ENCODE measurements around the gene CTR9. TPM values are rescaled to one million over a fixed set of nuclear protein-coding genes. Genes with fewer than 3 reads are reported as not detected.

Gene CTR9
- total and polyA plus RNA-seq, 2 experiments from 2014 or later = 29.0 to 32.7 TPM

DNA sequence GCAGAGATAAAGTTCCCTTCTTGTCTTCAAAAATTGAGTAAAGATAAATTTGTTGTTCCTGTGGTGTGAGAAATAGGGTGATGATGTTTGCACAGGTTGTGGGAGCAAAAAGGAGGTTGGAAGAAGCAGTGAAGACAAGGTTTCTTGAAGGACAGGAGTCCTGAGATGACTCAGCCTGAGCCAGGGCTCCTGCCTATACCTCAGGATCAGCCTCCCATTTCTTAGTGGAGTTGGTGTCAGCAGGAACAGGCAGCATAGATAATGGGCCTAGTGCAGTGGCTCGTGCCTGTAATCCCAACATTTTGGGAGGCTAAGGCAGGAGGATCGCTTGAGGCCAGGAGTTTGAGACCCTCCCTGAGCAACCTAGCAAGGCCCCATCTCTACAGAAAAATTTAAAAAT is 29.0 kb downstream of the CTR9 start:
- no peaks in the 10 kb centered on the region; the same call in 1 of the 2 replicates for H4K20me1 ChIP-seq (replicated peaks; ENCODE audit: insufficient read depth)
- H3K4me1 ChIP-seq (ENCODE audit: insufficient read depth) = no peaks in the 10 kb centered on the region
- H3K27ac Mint-ChIP-seq = no peak overlapping the region
- H3K4me3 Mint-ChIP-seq = no peak overlapping the region
- H3K9me2 ChIP-seq (ENCODE audit: insufficient read depth) = no peaks in the 10 kb centered on the region
- peaks cover 30% of the 10 kb centered on the region for H3K36me3 Mint-ChIP-seq (ENCODE audit: low read depth)
- no peaks in the 10 kb centered on the region for H3F3A ChIP-seq (replicated peaks; ENCODE audit: low read depth)
- H3K27me3 ChIP-seq (ENCODE audit: insufficient read depth) = no peaks in the 10 kb centered on the region
- no peaks in the 10 kb centered on the region for H3K79me2 ChIP-seq (replicated peaks; ENCODE audit: insufficient read depth)
- H3K4me1 Mint-ChIP-seq = peaks cover 7% of the 10 kb centered on the region
- H2AFZ ChIP-seq = no peak overlapping the region
- DNase-seq (ENCODE audit: low spot score) (no peak), ATAC-seq (no peak)
- TF ChIP-seq EZH2phosphoT487 (IDR thresholded peaks at IDR 0.05; ENCODE audit: unreplicated experiment) (no peak), ZNF331 (CRISPR knock-in tag; IDR thresholded peaks at IDR 0.05; ENCODE audit: low read depth) (no peak), STAT1 (IDR thresholded peaks at IDR 0.05; ENCODE audit: unreplicated experiment) (no peak), EZH2 (IDR thresholded peaks at IDR 0.05; ENCODE audit: low read depth, unreplicated experiment) (no peak), ZNF114 (CRISPR knock-in tag; IDR thresholded peaks at IDR 0.05) (no peak)
- TF ChIP-seq, protein P1, sequence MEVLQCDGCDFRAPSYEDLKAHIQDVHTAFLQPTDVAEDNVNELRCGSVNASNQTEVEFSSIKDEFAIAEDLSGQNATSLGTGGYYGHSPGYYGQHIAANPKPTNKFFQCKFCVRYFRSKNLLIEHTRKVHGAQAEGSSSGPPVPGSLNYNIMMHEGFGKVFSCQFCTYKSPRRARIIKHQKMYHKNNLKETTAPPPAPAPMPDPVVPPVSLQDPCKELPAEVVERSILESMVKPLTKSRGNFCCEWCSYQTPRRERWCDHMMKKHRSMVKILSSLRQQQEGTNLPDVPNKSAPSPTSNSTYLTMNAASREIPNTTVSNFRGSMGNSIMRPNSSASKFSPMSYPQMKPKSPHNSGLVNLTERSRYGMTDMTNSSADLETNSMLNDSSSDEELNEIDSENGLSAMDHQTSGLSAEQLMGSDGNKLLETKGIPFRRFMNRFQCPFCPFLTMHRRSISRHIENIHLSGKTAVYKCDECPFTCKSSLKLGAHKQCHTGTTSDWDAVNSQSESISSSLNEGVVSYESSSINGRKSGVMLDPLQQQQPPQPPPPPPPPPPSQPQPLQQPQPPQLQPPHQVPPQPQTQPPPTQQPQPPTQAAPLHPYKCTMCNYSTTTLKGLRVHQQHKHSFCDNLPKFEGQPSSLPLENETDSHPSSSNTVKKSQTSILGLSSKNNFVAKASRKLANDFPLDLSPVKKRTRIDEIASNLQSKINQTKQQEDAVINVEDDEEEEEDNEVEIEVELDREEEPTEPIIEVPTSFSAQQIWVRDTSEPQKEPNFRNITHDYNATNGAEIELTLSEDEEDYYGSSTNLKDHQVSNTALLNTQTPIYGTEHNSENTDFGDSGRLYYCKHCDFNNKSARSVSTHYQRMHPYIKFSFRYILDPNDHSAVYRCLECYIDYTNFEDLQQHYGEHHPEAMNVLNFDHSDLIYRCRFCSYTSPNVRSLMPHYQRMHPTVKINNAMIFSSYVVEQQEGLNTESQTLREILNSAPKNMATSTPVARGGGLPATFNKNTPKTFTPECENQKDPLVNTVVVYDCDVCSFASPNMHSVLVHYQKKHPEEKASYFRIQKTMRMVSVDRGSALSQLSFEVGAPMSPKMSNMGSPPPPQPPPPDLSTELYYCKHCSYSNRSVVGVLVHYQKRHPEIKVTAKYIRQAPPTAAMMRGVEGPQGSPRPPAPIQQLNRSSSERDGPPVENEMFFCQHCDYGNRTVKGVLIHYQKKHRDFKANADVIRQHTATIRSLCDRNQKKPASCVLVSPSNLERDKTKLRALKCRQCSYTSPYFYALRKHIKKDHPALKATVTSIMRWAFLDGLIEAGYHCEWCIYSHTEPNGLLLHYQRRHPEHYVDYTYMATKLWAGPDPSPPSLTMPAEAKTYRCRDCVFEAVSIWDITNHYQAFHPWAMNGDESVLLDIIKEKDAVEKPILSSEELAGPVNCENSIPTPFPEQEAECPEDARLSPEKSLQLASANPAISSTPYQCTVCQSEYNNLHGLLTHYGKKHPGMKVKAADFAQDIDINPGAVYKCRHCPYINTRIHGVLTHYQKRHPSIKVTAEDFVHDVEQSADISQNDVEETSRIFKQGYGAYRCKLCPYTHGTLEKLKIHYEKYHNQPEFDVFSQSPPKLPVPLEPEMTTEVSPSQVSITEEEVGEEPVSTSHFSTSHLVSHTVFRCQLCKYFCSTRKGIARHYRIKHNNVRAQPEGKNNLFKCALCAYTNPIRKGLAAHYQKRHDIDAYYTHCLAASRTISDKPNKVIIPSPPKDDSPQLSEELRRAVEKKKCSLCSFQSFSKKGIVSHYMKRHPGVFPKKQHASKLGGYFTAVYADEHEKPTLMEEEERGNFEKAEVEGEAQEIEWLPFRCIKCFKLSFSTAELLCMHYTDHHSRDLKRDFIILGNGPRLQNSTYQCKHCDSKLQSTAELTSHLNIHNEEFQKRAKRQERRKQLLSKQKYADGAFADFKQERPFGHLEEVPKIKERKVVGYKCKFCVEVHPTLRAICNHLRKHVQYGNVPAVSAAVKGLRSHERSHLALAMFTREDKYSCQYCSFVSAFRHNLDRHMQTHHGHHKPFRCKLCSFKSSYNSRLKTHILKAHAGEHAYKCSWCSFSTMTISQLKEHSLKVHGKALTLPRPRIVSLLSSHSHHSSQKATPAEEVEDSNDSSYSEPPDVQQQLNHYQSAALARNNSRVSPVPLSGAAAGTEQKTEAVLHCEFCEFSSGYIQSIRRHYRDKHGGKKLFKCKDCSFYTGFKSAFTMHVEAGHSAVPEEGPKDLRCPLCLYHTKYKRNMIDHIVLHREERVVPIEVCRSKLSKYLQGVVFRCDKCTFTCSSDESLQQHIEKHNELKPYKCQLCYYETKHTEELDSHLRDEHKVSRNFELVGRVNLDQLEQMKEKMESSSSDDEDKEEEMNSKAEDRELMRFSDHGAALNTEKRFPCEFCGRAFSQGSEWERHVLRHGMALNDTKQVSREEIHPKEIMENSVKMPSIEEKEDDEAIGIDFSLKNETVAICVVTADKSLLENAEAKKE (CRISPR knock-in tag; IDR thresholded peaks at IDR 0.05) = no peak
- TF ChIP-seq, protein P2, sequence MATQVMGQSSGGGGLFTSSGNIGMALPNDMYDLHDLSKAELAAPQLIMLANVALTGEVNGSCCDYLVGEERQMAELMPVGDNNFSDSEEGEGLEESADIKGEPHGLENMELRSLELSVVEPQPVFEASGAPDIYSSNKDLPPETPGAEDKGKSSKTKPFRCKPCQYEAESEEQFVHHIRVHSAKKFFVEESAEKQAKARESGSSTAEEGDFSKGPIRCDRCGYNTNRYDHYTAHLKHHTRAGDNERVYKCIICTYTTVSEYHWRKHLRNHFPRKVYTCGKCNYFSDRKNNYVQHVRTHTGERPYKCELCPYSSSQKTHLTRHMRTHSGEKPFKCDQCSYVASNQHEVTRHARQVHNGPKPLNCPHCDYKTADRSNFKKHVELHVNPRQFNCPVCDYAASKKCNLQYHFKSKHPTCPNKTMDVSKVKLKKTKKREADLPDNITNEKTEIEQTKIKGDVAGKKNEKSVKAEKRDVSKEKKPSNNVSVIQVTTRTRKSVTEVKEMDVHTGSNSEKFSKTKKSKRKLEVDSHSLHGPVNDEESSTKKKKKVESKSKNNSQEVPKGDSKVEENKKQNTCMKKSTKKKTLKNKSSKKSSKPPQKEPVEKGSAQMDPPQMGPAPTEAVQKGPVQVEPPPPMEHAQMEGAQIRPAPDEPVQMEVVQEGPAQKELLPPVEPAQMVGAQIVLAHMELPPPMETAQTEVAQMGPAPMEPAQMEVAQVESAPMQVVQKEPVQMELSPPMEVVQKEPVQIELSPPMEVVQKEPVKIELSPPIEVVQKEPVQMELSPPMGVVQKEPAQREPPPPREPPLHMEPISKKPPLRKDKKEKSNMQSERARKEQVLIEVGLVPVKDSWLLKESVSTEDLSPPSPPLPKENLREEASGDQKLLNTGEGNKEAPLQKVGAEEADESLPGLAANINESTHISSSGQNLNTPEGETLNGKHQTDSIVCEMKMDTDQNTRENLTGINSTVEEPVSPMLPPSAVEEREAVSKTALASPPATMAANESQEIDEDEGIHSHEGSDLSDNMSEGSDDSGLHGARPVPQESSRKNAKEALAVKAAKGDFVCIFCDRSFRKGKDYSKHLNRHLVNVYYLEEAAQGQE (IDR thresholded peaks at IDR 0.05; ENCODE audit: unreplicated experiment) = no peak
- H3K36me3 ChIP-seq (ENCODE audit: insufficient read depth) = peaks cover 7% of the 10 kb centered on the region
- no peaks in the 10 kb centered on the region for H3K27me3 Mint-ChIP-seq (ENCODE audit: insufficient read depth, low read depth, poor library complexity)
- H3K27ac ChIP-seq (ENCODE audit: low read depth) = no peak overlapping the region
- H3K9me3 Mint-ChIP-seq = no peaks in the 10 kb centered on the region
- no peak overlapping the region for H3K4me3 ChIP-seq
- no peak overlapping the region for H3K4me2 ChIP-seq

All from GM23338 (cell line).